HG02885 (cell line): ENCODE data around the gene WIPF2.

Source experiments
- ATAC-seq: cut with Tn5 transposase; IDR thresholded peaks from one replicate; pipeline ENCODE4 v1.9.1; 2021; ENCODE audit warnings: mild to moderate bottlenecking; ENCODE audit not compliant: unreplicated experiment, poor library complexity

The WIPF2 gene

GRCh38 chr17:40312131-40312731 lies 93.1 kb downstream of the WIPF2 start:
- no peak for ATAC-seq

GRCh38 chr17:40312893-40313667 lies 94.0 kb downstream of the WIPF2 start:
- ATAC-seq, result no peak

GRCh38 chr17:40313668-40314583 lies 94.8 kb downstream of the WIPF2 start:
- no peak for ATAC-seq

GRCh38 chr17:40314584-40314956 lies 95.5 kb downstream of the WIPF2 start:
- ATAC-seq, result no peak

GRCh38 chr17:40315206-40315605 lies 96.1 kb downstream of the WIPF2 start:
- no peak for ATAC-seq

- no peak for ATAC-seq
These were observed 96.8 kb downstream of the WIPF2 start for GRCh38 chr17:40315678-40316570.

GRCh38 chr17:40316571-40317344 lies 97.7 kb downstream of the WIPF2 start:
- no peak for ATAC-seq

GRCh38 chr17:40317345-40317873 lies 98.3 kb downstream of the WIPF2 start:
- ATAC-seq, result no peak

- ATAC-seq, result peak; percentile 71
These were observed 99.1 kb downstream of the WIPF2 start for GRCh38 chr17:40317880-40318829.

GRCh38 chr17:40318830-40319391 lies 99.8 kb downstream of the WIPF2 start:
- ATAC-seq, result no peak

GRCh38 chr17:40319651-40320540 lies 100.8 kb downstream of the WIPF2 start:
- ATAC-seq, result no peak

- no peak for ATAC-seq
These were observed 101.8 kb downstream of the WIPF2 start for GRCh38 chr17:40320756-40321523.

GRCh38 chr17:40321524-40321929 lies 102.4 kb downstream of the WIPF2 start:
- no peak for ATAC-seq

GRCh38 chr17:40321961-40322357 lies 102.9 kb downstream of the WIPF2 start:
- ATAC-seq, result no peak

- peak; percentile 34 for ATAC-seq
These were observed 103.5 kb downstream of the WIPF2 start for GRCh38 chr17:40322358-40323315.
